HG02759 (cell line): Measurements from ENCODE around the gene SNRPB2.

Source experiments
- ATAC-seq: cut with Tn5 transposase; IDR thresholded peaks from one replicate; pipeline ENCODE4 v1.9.1; 2021; ENCODE audit warnings: mild to moderate bottlenecking, moderate library complexity; ENCODE audit not compliant: unreplicated experiment

Gene SNRPB2

GRCh38 chr20:16729080-16729479, 746 bp upstream of the SNRPB2 start:
- ATAC-seq: no peak

GRCh38 chr20:16732506-16733152, 2.8 kb downstream of the SNRPB2 start:
- ATAC-seq: no peak

- no peak for ATAC-seq
Observed at GRCh38 chr20:16740365-16741072, 10.7 kb downstream of the SNRPB2 start.

- ATAC-seq: no peak
Observed at GRCh38 chr20:16744178-16744807, 14.5 kb downstream of the SNRPB2 start.

GRCh38 chr20:16745204-16745603, 15.4 kb downstream of the SNRPB2 start:
- no peak for ATAC-seq

- no peak for ATAC-seq
Observed at GRCh38 chr20:16747291-16747811, 17.5 kb downstream of the SNRPB2 start.

- ATAC-seq: no peak
Observed at GRCh38 chr20:16748308-16748900, 18.6 kb downstream of the SNRPB2 start, which contains the start of gene OTOR. OTOR (plus strand) TSS chr20:16748358; CDS start chr20:16748402, 44 bp downstream.

GRCh38 chr20:16749573-16749972, 19.7 kb downstream of the SNRPB2 start:
- ATAC-seq: no peak

- no peak for ATAC-seq
Observed at GRCh38 chr20:16752082-16752481, 22.3 kb downstream of the SNRPB2 start.

- ATAC-seq: no peak
Observed at GRCh38 chr20:16752901-16753300, 23.1 kb downstream of the SNRPB2 start.

- ATAC-seq: no peak
Observed at GRCh38 chr20:16758454-16759180, 28.8 kb downstream of the SNRPB2 start.

GRCh38 chr20:16759181-16759563, 29.3 kb downstream of the SNRPB2 start:
- no peak for ATAC-seq

- ATAC-seq: no peak
Observed at GRCh38 chr20:16760431-16761304, 30.8 kb downstream of the SNRPB2 start.

- ATAC-seq: peak; percentile 75
Observed at GRCh38 chr20:16761305-16761829, 31.5 kb downstream of the SNRPB2 start.

- no peak for ATAC-seq
Observed at GRCh38 chr20:16764560-16764959, 34.7 kb downstream of the SNRPB2 start.

- ATAC-seq: no peak
Observed at GRCh38 chr20:16771213-16771612, 41.4 kb downstream of the SNRPB2 start.

GRCh38 chr20:16775961-16776360, 46.1 kb downstream of the SNRPB2 start:
- no peak for ATAC-seq

GRCh38 chr20:16777126-16777525, 47.3 kb downstream of the SNRPB2 start:
- ATAC-seq: no peak

- no peak for ATAC-seq
Observed at GRCh38 chr20:16778159-16778558, 48.3 kb downstream of the SNRPB2 start.

- ATAC-seq: no peak
Observed at GRCh38 chr20:16781496-16781895, 51.7 kb downstream of the SNRPB2 start.
